ENCODE measurements around the gene DOC2B. TPM values are rescaled to one million over a fixed set of nuclear protein-coding genes. Genes with fewer than 3 reads are reported as not detected.
A peak's percentile ranks its signal among the peaks of the same experiment; 100 is the strongest.

DOC2B gene
- total and polyA plus RNA-seq, 8 donors, result 4.3 to 25.1 (median 11.1) TPM

DNA sequence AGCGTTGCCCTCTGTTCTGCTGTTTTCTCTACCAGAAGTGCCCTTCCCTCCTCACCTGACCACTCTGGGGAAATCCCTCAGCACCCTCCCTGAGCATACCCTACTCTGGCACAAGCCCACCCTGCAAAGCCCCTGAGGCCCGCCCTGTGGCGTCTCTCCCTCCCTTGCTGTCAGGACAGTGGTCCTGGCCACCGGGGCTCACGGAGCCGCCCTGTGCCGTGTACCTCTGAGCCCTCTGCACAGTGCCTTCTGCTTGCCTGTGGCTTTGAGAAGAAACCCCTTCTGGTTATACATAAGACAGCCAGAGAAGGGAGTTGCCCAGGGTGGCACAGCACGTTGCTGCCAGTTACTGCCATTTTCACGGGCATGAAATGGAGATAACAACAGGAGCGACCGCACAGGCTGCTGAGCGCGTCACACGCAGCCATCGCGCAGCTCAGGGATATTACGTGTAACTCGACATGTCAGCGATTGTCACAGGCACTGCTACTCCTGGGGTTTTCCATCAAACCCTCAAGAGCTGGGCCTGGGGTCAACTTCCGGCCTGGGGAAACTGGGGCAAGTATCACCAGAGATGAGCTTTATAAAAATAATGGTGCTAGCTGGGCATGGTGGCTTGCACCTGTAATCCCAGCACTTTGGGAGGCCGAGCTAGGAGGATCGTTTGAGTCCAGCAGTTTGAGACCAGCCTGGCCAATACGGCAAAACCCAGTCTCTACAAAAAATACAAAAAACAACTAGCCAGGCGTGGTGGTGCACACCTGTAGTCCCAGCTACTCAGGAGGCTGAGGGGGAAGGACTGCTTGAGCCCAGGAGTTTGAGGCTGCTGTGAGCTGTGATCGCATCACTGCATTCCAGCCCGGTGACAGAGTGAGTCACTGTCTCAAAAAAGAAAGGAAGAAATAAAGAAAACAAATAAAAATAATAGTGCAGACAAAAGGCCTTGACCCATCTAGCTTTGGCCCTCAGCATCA lies 29.3 kb downstream of the DOC2B start:
- WGBS, 2 donors, result 85 to 87% methylated on average over 26 of the region's 26 CpGs
- Histone ChIP-seq H3K27ac (no peak overlapping the region), H3K9me3 (no peaks in the 10 kb centered on the region), H3K27me3 (no peaks in the 10 kb centered on the region), H3K4me3 (no peak overlapping the region), H3K36me3 (peaks cover 0 to 4% (median 0%) of the 10 kb centered on the region in 3 donors), H3K4me1 (no peaks in the 10 kb centered on the region)
- no peak for ATAC-seq
- intact Hi-C loops (cut with DNase I), result no loop called here
- peak in 3 of 6 donors; percentile 11 to 51 (median 40) for DNase-seq
- TF ChIP-seq, protein P1, sequence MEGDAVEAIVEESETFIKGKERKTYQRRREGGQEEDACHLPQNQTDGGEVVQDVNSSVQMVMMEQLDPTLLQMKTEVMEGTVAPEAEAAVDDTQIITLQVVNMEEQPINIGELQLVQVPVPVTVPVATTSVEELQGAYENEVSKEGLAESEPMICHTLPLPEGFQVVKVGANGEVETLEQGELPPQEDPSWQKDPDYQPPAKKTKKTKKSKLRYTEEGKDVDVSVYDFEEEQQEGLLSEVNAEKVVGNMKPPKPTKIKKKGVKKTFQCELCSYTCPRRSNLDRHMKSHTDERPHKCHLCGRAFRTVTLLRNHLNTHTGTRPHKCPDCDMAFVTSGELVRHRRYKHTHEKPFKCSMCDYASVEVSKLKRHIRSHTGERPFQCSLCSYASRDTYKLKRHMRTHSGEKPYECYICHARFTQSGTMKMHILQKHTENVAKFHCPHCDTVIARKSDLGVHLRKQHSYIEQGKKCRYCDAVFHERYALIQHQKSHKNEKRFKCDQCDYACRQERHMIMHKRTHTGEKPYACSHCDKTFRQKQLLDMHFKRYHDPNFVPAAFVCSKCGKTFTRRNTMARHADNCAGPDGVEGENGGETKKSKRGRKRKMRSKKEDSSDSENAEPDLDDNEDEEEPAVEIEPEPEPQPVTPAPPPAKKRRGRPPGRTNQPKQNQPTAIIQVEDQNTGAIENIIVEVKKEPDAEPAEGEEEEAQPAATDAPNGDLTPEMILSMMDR (IDR thresholded peaks at IDR 0.05), result no peak
- no peak for FAIRE-seq

DNA sequence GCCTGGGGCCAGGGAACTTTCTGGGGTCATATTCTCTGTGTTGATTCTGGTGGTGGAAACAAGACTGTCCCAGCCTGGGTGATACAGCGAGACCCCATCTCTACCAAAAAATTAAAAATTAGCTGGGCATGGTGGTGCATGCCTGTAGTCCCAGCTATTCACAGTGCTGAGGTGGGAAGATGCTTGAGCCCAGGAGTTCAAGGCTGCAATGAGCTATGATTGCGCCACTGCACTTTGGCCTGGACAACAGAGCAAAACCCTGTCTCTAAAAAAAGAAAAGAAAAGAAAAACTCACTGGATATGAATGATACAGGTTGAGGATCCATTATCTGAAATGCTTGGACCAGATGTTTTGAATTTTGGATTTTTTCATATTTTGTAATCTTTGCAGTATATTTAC lies 30.4 kb downstream of the DOC2B start:
- peak in 2 of 6 donors; percentile 4 to 8 for DNase-seq
- Histone ChIP-seq H3K4me3 (no peak overlapping the region), H3K27ac (no peak overlapping the region), H3K4me1 (no peaks in the 10 kb centered on the region), H3K27me3 (no peaks in the 10 kb centered on the region), H3K36me3 (peaks cover 0 to 4% (median 0%) of the 10 kb centered on the region in 3 donors), H3K9me3 (no peaks in the 10 kb centered on the region)
- ATAC-seq, result no peak
- FAIRE-seq, result no peak
- intact Hi-C loops (cut with DNase I), result no loop called here
- TF ChIP-seq, protein P1 (IDR thresholded peaks at IDR 0.05), result no peak
- 98% methylated on average over 2 of the region's 2 CpGs for WGBS, 2 donors

DNA sequence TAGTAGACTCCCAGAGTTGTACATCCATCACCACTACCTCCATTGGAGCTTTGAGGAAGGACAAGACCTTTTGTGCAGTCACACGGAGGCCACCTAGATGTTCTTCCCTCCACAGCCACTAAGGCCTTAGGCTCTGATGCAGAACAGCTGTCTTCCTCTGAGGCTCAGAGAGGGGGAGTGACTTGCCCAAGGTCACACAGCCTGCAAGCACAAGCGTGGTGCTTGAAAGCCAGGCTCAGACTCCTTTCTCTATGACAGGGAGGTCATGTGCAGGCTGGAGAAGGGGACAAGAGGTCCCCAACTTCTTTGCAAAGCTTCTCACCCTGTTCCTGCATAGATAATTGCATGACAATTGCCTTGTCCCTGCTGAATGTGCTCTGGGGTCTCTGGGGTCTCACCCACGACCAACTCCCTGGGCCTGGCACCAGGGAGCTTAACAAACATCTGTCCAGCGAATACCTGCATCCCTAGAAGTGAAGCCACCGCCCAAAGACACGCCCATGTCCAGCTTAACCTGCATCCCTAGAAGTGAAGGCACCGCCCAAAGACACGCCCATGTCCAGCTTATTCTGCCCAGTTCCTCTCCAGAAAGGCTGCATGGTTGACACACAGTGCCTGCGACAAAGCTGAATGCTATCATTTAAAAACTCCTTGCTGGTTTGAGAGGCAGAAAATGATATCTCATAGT lies 31.4 kb downstream of the DOC2B start:
- no peaks in the 10 kb centered on the region for H3K27me3 ChIP-seq
- no peak for ATAC-seq
- TF ChIP-seq, protein P1 (IDR thresholded peaks at IDR 0.05), result no peak
- H3K27ac ChIP-seq, result no peak overlapping the region
- no peaks in the 10 kb centered on the region for H3K9me3 ChIP-seq
- peak; percentile 2 to 20 (median 10) for DNase-seq
- peaks cover 0 to 4% (median 0%) of the 10 kb centered on the region in 3 donors for H3K36me3 ChIP-seq
- no peaks in the 10 kb centered on the region for H3K4me1 ChIP-seq
- 87 to 92% methylated on average over 9 of the region's 9 CpGs for WGBS, 2 donors
- no peak for FAIRE-seq
- intact Hi-C loops (cut with DNase I), result loop anchor here in 1 of 3 donors (5.0 kb wide), 1 partner anchor 237 kb away; no protein-coding TSS in a partner anchor
- H3K4me3 ChIP-seq, result no peak overlapping the region

DNA sequence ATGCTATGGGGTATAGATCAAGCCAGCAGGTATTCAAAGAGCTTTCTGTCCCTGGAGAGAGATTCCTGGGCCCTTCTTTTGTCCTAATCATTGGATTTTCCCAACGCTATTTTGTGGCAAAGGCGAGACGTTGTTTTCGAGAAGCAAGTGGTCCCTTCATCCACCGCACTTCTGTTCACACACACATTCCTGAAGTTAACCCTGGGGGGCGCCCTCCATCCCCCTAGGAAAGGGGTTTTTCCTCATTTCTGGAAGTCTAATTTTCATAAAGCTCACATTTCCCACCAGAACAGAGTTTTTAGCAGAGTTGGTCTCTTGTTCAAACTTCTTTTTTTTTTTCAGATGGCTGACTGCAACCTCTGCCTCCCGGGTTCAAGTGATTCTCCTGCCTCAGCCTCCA lies 32.2 kb downstream of the DOC2B start:
- FAIRE-seq (no peak), ATAC-seq (no peak), DNase-seq (peak in 5 of 6 donors; percentile 2 to 13 (median 4))
- Histone ChIP-seq H3K9me3 (no peaks in the 10 kb centered on the region), H3K4me3 (no peak overlapping the region), H3K27me3 (no peaks in the 10 kb centered on the region), H3K36me3 (peaks cover 0 to 4% (median 0%) of the 10 kb centered on the region in 3 donors), H3K27ac (no peak overlapping the region), H3K4me1 (no peaks in the 10 kb centered on the region)
- intact Hi-C loops (cut with DNase I), result loop anchor here in 1 of 3 donors (5.0 kb wide), 1 partner anchor 238 kb away; no protein-coding TSS in a partner anchor
- TF ChIP-seq, protein P1 (IDR thresholded peaks at IDR 0.05), result no peak
- WGBS, 2 donors, result 90 to 92% methylated on average over 7 of the region's 7 CpGs
